K562 (cell line): ENCODE data around the gene GHRL. TPM values are rescaled to one million over a fixed set of nuclear protein-coding genes. Genes with fewer than 3 reads are reported as not detected.

ENCODE experiments used
- DACH1 ChIP-seq: fragments of 450-650 bp; IDR thresholded peaks from 2 replicates; pipeline ENCODE4 v1.6.1; 2018; ENCODE audit not compliant: partially characterized antibody
- HIVEP1 ChIP-seq: fragments of 250-450 bp; sonication (Bioruptor Pico); IDR thresholded peaks from 2 replicates; pipeline ENCODE4 v1.4.0; 2020; ENCODE audit warnings: mild to moderate bottlenecking
- LCOR ChIP-seq: sonication (generic); formaldehyde crosslinking; IDR thresholded peaks from 2 replicates; pipeline ENCODE4 v1.8.0; 2022; ENCODE audit warnings: mild to moderate bottlenecking, missing genetic modification reagents
- MAZ ChIP-seq, 2 experiments: fragments of 450-650 bp in 1 of 2; sonication (generic) in 1 of 2; formaldehyde crosslinking; IDR thresholded peaks in 1 of 2; conservative IDR thresholded peaks in 1 of 2; 2 replicates each; pipeline versions ENCODE4 v1.4.0 to v1.5.0; 2020; ENCODE audit warnings: mild to moderate bottlenecking in 1 of 2, missing genetic modification reagents in 1 of 2
- MCM3 ChIP-seq: fragments of 450-650 bp; IDR thresholded peaks from 2 replicates; pipeline ENCODE4 v1.6.1; 2016
- NFE2L1 ChIP-seq: fragments of 450-650 bp; IDR thresholded peaks from 2 replicates; pipeline ENCODE4 v1.6.1; 2016; ENCODE audit warnings: missing genetic modification characterization, low read depth, mild to moderate bottlenecking, missing compliant biosample characterization, moderate library complexity, borderline replicate concordance
- NRF1 ChIP-seq, 2 experiments: fragments of 450-650 bp; IDR thresholded peaks in 1 of 2; conservative IDR thresholded peaks in 1 of 2; 2 replicates each; pipeline ENCODE4 v1.6.1; 2014; ENCODE audit warnings: mild to moderate bottlenecking in 2 of 2
- POLR2A ChIP-seq: fragments of 450-650 bp; conservative IDR thresholded peaks from 2 replicates; pipeline ENCODE4 v1.6.1; 2016
- POLR2G ChIP-seq: fragments of 200-400 bp; formaldehyde crosslinking; IDR thresholded peaks from 2 replicates; pipeline ENCODE4 v1.6.1; 2017; ENCODE audit warnings: low read depth, mild to moderate bottlenecking, antibody characterized with exemption, low read length, moderate library complexity
- RBBP5 ChIP-seq: fragments of 200-600 bp; sonication (generic); IDR thresholded peaks from 2 replicates; pipeline ENCODE4 v1.6.1; 2012; ENCODE audit warnings: borderline replicate concordance, mild to moderate bottlenecking, low read length, control low read depth, inconsistent platforms; ENCODE audit not compliant: insufficient read depth, poor library complexity, severe bottlenecking
- RFX5 ChIP-seq: IDR thresholded peaks from 2 replicates; pipeline ENCODE4 v1.6.1; 2011; ENCODE audit warnings: low read depth, mild to moderate bottlenecking, improper control_type of control experiment, low read length
- SIN3B ChIP-seq: fragments of 450-650 bp; IDR thresholded peaks from 2 replicates; pipeline ENCODE4 v1.6.1; 2017; ENCODE audit warnings: low read depth, mild to moderate bottlenecking, moderate library complexity
- SMARCA4 ChIP-seq: fragments of 450-650 bp; IDR thresholded peaks from 2 replicates; pipeline ENCODE4 v1.6.1; 2016
- TARDBP ChIP-seq: fragments of 450-650 bp; IDR thresholded peaks from 2 replicates; pipeline ENCODE4 v1.6.1; 2016
- ZFP36 ChIP-seq: fragments of 150-350 bp; IDR thresholded peaks from 2 replicates; pipeline ENCODE4 v1.6.1; 2018; ENCODE audit warnings: low read length, low read depth; ENCODE audit not compliant: partially characterized antibody
- ZMIZ1 ChIP-seq, 2 experiments: fragments of 150-350 bp in 1 of 2; IDR thresholded peaks; 2 replicates each; pipeline ENCODE4 v1.6.1; 2012 to 2016; ENCODE audit warnings: low read depth in 2 of 2, low read length in 2 of 2, mild to moderate bottlenecking in 1 of 2, moderate library complexity in 1 of 2
- ZNF212 ChIP-seq: fragments of 450-650 bp; formaldehyde crosslinking; IDR thresholded peaks from 2 replicates; pipeline ENCODE4 v1.4.0; 2020; ENCODE audit warnings: mild to moderate bottlenecking
- ZNF232 ChIP-seq: sonication (generic); formaldehyde crosslinking; IDR thresholded peaks from 2 replicates; pipeline ENCODE4 v1.8.0; 2022; ENCODE audit warnings: mild to moderate bottlenecking, missing genetic modification reagents
- ZNF24 ChIP-seq: fragments of 450-650 bp; IDR thresholded peaks from 2 replicates; pipeline ENCODE4 v1.6.1; 2016
- ZNF282 ChIP-seq: sonication (generic); formaldehyde crosslinking; IDR thresholded peaks from 2 replicates; pipeline ENCODE4 v1.8.1; 2023; ENCODE audit warnings: missing genetic modification reagents
- ZNF324 ChIP-seq: fragments of 250-450 bp; sonication (Bioruptor Pico); IDR thresholded peaks from 2 replicates; pipeline ENCODE4 v1.4.0; 2020; ENCODE audit warnings: mild to moderate bottlenecking
- ZNF41 ChIP-seq: fragments of 250-450 bp; sonication (Bioruptor Pico); conservative IDR thresholded peaks from 2 replicates; pipeline ENCODE4 v1.4.0; 2020; ENCODE audit warnings: mild to moderate bottlenecking
- ZNF57 ChIP-seq: fragments of 450-650 bp; formaldehyde crosslinking; IDR thresholded peaks from 2 replicates; pipeline ENCODE4 v1.4.0; 2020; ENCODE audit warnings: mild to moderate bottlenecking, moderate library complexity
- polyA plus RNA-seq, 8 experiments: library from polyadenylated mRNA; depleted of rRNA in 4 of 8; stranded (reverse) in 5 of 8; unstranded in 3 of 8; fragments of >200 nt; fragmentation: Nextera tagmentation in 2 of 8; fragmentation: Illumina TruSeq in 1 of 8; extraction: Ambion mirVana in 2 of 8; extraction: Trizol in 1 of 8; gene quantifications; 2 replicates each; pipeline versions ENCODE4 v1.2.1 to v1.2.3, GENCODE V29; 2011 to 2014; ENCODE audit warnings: inconsistent platforms in 1 of 8, missing spikeins in 1 of 8
- total RNA-seq, 7 experiments: library from RNA; depleted of rRNA in 6 of 7; stranded (reverse); fragments of >200 nt in 6 of 7; fragmentation: Illumina TruSeq in 2 of 7; extraction: Trizol in 2 of 7; gene quantifications; 2 replicates each; pipeline versions ENCODE4 v1.2.1 to v1.2.3, GENCODE V29; 2011 to 2021; ENCODE audit warnings: low replicate concordance in 1 of 7
- TF ChIP-seq, protein P1 (sequence below): fragments of 450-650 bp; IDR thresholded peaks from one replicate; pipeline ENCODE4 v1.6.1; 2018; ENCODE audit warnings: mild to moderate bottlenecking, moderate library complexity; ENCODE audit not compliant: partially characterized antibody

The GHRL gene
- total and polyA plus RNA-seq, 9 of the 15 experiments (the other 6 are each of a cell fraction or from before 2014, with no cell fraction given), result 0.08 to 0.29 (median 0.15) TPM; not detected in 5

- TF ChIP-seq SMARCA4 (no peak), ZNF324 (0 out of 2 replicates have a peak, but pooled peaks have one; percentile 10), ZNF57 (CRISPR knock-in tag) (no peak), ZNF232 (CRISPR knock-in tag) (no peak), ZFP36 (no peak), ZNF41 (CRISPR knock-in tag) (no peak), LCOR (CRISPR knock-in tag) (peak; percentile 10; the same call in 1 of the 2 replicates), ZNF212 (CRISPR knock-in tag) (no peak), HIVEP1 (CRISPR knock-in tag) (no peak), NFE2L1 (no peak), ZMIZ1 (IDR thresholded peaks at IDR 0.05; ENCODE audit: low read depth in 2 of 2, low read length in 2 of 2) (no peak), RBBP5 (peak; percentile 22), RFX5 (no peak), ZNF282 (no peak), MCM3 (no peak), MAZ (CRISPR knock-in tag; conservative IDR thresholded peaks at IDR 0.05 in 1 of 2, IDR thresholded peaks at IDR 0.05 in 1 of 2) (0 out of 4 replicates have a peak, but pooled peaks of 1 of the 2 experiments have one; percentile 35), SIN3B (no peak), NRF1 (conservative IDR thresholded peaks at IDR 0.05 in 1 of 2, IDR thresholded peaks at IDR 0.05 in 1 of 2) (peak in 1 of 2 experiments; percentile 41; a peak in 1 of 4 replicates), ZNF24 (no peak), TARDBP (no peak), POLR2G (no peak), POLR2A (peak; percentile 47; the same call in 1 of the 2 replicates), DACH1 (no peak)
- TF ChIP-seq, protein P1, sequence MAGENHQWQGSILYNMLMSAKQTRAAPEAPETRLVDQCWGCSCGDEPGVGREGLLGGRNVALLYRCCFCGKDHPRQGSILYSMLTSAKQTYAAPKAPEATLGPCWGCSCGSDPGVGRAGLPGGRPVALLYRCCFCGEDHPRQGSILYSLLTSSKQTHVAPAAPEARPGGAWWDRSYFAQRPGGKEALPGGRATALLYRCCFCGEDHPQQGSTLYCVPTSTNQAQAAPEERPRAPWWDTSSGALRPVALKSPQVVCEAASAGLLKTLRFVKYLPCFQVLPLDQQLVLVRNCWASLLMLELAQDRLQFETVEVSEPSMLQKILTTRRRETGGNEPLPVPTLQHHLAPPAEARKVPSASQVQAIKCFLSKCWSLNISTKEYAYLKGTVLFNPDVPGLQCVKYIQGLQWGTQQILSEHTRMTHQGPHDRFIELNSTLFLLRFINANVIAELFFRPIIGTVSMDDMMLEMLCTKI, result no peak
Observed at GRCh38 chr3:10248984-10249748, 43.6 kb downstream of the GHRL start (continued).
